RCC 7860 (cell line): ENCODE measurements around the gene HRH2.
"Not testable (repeated sequence)": the region's sequence is repeated elsewhere in the genome, so short reads cannot be mapped to it uniquely, and the experiment has no call there.

ENCODE experiments used
- DNase-seq: peaks from one replicate; pipeline ENCODE4 v3.0.0-alpha.2; 2015; ENCODE audit warnings: low spot score
- FAIRE-seq: peaks from 2 replicates; lab custom pipeline; 2012; peaks lifted over from hg19 to GRCh38; lab: Jason Lieb, UNC

The HRH2 gene

DNA sequence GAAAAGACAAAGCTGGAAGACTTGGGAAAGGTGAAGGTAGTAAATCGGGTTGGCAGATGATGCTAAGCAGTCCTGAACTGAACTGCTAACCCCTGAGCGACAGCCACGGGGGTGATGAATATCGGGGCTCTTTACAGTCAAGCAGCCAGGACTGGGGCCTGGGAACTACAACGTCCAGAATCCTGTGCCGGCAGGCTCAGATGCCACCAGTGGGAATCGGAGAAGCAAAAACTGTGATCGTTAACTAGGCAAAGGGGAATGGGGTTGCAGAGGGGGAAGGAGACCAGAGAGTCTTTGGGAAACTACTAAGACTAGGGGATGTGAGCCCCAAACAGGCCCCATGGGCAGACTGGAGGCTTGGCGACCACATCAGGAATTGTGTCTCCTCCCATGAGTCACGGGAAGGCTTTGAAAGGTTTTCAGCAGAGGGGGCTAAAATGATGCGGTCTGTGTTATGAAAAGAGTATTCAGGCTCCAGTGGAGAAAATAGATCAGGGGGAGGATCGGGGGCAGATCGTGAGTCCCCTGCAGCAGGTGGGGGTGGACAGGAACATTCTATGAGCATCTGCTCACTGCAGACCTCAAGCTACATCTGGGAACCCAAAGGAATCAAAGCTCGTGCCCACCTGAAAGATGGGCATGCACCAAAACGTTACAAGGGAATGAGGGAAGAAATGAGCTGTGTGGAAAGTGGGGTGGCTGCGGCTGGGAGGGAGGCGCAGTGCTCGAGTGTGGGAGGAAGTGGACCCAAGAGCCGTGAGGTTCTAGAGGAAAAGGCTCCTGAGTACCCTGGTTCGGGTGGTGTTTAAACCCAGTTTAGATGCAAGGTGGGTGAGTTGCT is 53.8 kb downstream of the HRH2 start:
- DNase-seq (no peak), FAIRE-seq (no peak)

DNA sequence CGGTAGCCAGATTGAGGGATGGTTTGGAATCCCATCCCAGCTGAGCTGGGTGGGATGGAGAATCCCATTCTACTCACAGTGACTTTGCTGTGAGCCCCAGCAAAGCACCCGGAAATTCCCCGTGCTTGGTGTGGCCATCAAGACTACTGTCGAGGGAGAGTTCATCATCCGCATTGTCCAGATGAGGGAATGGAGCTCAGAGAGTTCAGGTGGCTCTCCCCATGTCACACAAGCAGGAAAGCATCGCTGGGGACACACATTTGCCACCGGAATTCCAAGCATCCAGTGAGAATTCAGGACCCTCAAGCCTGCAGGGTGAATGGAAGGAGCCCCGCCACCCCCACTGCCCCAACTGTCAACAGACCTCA is 54.4 kb downstream of the HRH2 start:
- no peak for FAIRE-seq
- DNase-seq, result no peak

DNA sequence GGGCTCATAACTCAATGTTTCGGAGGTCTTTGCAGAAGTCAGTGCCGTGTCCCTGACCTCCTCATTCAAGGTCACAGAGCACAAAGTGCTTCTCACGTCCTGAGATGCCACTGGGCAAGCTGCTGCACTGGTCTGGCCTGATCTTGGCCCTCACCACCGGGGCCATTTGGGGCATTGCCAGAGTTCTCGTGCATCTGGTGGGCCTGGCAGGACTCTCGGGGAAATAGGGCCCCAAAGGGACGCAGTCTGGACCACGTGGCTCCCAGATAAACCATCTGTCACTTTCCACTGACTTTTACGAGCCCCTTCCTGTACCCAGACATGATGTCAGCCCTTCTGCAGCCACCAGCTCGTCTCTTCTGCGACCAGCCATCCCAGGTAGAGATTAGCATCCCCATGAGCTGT is 54.8 kb downstream of the HRH2 start:
- no peak for DNase-seq

DNA sequence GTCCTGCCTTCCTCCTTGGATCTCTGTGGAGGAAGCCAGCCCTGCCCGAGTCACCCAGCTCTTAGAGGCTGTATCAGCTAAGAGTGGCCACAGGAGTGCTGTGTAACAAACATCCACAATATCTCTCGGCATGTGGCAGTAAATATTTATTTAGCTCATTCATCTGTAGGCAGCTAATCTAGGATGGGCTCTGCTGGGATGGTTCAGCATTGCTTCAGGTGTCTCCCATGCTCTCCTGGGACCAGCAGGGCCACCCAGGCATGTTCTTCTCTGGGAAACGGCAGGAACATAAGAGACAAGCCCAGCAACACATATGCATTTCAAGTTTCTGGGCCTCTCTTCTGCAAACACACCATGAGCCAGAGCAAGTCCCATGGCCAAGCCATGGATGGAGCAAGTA is 56.1 kb downstream of the HRH2 start:
- FAIRE-seq, result no peak

More for the DNA sequence above, 54.8 kb downstream of the HRH2 start:
- no peak for FAIRE-seq

DNA sequence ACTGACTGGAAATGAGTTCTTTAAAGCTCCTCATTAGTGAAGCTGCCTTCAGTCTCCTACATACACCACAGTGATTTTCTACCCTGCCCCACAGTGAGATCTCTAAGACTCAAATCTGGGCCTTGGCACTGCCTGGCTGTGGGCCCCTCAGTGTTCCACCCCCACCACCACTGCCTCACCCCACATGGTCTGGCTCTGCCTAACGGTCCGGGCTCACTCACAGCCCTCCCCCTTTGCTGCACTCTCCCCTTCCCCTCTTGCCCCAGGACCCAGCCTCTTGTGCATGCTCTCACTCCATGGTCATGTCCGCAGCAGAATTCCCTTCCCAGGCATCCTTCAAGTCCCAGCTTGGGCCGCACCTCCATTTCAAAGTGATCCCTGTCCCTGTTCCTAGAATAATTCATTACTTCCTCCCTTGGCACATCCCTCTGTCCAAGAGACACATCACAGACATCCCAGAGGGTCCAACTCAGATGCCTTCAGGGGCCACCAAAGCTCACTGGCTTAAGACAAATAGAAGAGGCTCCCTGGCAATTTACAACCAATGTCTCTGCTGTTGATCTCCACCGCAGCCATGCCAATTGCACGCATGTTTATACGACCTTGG is 56.7 kb downstream of the HRH2 start:
- DNase-seq, result no peak
- no peak for FAIRE-seq

More for the DNA sequence above, 56.1 kb downstream of the HRH2 start:
- DNase-seq, result no peak

DNA sequence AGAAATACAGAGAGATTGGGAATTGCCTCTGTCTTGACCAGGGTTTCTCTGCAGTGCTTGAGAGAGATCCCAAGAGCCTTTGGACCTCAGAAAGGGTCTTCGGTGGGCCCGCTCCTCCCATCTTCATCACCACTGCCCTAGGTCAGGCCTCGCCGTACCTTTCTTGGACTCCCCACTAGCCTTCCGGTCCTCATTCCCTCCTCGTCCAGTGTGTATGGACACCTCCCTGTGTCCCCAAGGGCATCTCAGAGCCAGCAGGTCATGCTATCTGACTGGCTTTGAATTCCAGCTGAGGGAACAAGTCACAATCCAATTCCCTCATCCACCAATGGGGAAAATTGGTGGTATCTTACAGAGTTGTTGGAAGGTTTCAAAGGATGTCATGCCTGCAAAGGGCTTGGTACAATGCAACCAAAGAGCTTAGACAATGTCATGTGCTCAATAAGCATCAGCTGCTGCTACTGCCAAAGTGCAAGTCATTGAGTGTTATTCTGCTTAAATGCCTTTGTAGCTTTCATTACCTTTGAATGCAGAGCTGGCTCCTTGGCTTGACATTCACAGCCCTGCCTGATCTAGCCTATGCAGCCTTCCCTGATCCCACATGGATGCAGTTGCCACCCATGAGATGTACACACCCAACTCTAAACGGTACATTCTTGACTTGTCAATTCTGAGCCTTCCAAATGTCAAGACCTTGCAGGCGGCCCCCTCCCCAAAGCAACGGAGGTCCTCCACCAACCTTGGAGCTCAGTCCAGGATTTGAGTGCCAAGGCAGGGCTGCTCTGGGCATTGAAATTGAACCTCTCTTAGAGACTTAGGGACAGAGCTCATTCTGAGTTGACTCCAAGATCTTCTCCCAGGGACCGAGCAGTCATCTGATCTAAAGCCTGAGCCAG is 58.0 kb downstream of the HRH2 start:
- no peak for DNase-seq
- no peak for FAIRE-seq

DNA sequence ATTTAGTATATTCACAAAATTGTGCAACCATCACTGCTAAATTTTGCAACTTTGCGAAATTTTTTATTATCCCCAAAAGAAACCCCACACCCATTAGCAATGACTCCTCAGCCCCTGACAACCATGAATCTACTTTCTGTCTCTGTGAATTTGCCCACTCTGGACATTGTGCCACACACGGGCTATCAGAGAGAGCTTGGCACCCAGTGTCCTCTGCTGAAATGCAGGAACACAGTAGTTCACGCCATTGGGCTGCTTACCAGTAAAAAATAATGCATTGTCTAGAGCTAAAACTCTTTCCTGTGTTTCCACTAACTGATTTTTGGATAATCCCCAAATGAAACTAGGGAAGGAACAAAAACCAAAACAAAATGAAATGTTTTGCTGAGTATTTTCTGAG is 60.0 kb downstream of the HRH2 start:
- DNase-seq, result no peak
- no peak for FAIRE-seq

DNA sequence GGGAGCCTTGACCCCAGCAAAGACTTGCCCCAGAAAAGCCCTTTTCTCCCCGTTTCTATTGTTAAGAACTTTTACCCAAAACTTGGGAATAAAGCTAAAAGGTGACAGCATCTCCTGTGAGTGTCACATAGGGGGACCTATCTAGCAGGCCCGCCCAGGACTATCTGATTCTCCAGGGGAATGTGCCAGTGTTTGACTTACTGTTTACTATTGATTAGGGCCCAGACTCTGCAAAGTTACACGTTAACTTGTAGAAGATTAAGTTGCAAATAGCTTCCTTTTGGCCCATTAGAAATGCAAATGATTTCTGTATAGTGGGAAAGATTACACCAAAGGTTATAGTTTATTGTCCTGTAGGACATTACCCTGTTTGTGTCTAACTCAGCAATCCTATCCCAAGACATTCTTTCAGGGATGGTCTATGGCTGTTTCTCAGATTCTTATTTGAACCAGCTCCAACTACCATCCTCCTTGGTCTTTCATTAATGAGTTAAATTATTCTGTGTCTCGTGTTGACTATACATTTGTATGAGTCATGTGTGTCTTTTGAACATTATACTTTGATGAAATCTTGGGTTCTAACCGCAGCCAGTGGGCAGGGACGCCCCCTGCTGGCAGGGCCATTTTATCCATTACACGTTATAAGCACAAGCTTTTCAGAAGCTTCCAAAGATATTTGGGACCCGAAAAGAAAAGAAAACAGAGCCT is 60.7 kb downstream of the HRH2 start:
- DNase-seq (no peak), FAIRE-seq (no peak)

DNA sequence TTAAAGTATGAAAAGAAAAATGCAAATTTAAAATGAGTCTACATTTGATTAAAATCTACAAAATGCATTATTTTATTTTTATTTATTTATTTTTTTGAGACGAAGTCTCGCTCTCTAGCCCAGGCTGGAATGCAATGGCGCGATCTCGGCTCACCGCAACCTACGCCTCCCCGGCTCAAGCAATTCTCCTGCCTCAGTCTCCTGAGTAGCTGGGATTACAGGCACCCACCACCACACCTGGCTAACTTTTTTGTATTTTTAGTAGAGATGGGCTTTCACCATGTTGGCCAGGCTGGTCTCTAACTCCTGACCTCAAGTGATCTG is 61.2 kb downstream of the HRH2 start:
- not testable (repeated sequence) for FAIRE-seq, DNase-seq

DNA sequence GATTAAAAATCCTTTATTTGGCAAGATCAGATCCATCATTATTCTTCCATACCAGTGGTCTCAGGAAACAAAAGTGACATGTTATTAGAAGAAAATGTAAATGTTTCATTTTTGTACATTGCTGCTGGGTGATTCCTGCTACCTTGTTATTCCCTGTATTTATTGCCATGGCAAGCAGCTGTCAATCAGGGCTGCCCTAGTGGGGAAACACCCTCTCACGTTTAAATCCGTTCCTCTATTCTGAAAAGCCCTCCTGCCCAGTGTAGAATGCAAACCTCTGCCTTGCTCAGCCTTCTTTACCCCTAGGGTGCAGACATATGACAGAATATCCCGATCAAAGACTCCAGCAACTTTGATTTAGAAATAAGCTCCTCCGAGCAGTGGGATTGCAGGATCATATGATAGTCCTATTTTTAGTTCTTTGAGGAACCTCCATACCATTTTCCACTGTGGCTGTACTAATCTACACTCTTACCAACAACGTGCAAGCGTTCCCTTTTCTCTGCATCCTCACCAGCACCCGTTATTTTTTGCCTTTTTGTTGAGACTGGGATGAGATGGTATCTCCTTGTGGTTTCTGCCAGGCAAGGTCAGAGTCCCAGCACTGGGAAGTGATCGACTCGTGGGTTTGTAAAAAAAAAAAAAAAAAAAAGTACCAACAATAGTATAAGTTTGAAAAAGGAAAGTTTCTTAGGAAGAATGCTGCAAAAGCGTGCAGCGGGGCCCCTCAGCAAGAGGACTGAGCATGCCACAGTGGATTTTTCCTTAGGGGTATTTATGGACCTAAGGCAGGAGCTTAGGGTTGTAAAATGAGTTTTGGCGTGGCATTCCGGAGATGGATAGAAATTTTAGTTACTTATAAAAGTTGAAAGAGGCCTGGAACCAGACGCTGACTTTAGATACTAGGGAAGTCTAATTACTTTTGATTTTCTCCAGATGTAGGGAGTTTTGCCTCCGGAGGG is 66.7 kb downstream of the HRH2 start:
- FAIRE-seq (no peak), DNase-seq (no peak)

DNA sequence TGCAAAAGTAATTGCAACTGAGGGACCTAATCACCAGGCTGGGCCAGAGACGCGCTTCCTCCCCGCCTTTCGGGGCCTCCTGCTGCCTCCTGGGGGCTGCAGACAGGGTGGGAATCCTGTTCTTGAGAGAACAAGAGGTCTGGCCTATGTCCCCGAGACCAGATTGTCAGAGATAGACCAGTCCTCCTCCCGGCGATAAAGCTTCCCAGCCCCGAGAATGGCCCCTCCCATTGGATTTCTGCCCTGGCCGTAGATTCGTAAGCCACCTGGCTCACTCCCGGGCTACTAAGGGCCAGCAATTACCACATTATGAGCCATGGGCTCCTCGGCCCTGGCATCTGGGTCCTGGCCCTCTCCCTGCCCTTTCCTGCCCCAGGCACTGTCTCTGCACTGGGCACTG is 70.4 kb downstream of the HRH2 start:
- DNase-seq, result no peak
- FAIRE-seq, result no peak

DNA sequence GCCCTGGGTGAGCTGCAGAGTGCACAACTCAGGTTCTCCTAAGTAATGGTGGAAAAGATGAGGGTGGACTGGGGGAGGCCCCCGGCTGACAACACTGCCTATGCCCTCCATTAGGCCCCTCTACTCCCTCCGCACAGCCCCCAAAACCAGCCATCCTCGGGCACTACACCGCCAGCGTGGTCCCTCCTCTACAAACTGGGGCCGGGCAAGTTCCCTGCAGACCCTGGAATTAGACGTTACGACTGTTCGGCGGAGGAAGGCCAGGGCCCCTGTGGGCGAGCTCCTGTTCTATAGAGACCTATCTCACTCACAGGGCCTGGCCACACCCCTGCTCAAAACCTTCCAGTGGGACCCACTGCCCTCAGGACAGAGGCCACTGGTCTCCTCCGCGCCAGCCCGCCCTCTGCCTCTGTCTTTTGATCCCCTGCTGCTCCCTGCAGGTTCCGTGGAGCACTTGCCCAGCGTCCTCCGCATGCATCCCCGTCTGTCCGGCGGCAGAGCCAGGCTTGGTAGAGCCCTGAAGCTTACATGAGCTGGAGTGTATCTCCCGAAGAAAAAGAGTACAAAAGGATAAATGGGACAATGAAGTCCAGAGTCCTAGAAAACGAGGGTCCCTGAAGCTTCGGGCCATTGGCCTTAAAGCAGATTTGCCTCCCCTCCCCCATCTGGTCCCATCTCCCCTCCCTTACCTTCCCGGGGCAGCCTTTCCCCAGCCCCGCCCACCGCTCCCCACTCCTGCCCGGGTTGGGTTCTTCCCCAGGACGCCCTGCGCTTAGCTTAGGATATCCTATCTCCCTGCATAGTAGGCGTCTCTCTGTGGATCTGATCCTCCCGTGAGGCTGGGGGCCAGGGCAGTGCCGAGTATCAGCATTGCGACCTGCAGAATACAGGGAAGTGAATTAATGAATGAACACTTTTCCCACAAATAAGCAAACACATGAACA is 71.3 kb downstream of the HRH2 start:
- no peak for FAIRE-seq

DNA sequence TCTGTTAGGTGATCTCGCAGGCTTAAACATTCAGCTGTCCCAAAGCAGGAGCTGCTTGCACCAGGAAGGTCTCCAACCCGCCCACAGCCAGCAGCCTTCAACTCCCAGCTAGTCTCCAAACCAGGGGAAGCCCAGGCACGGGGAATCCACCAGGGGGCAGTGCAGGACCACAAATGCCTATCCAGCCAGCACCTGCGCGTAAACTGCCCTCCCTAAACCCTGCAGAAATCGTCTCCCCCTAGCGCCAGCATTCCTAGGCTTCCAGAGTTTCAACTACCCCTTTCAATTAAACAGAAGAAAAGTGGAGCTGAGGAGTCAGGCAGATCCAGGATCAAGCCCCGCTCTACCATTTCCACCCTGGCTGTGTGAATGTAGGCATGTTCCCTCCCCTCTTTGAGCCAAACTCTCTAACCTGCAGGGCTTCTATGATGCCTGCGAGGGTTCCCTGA is 72.0 kb downstream of the HRH2 start:
- peak; percentile 72 for DNase-seq
- no peak for FAIRE-seq

More for the DNA sequence above, 71.3 kb downstream of the HRH2 start:
- DNase-seq, result no peak

DNA sequence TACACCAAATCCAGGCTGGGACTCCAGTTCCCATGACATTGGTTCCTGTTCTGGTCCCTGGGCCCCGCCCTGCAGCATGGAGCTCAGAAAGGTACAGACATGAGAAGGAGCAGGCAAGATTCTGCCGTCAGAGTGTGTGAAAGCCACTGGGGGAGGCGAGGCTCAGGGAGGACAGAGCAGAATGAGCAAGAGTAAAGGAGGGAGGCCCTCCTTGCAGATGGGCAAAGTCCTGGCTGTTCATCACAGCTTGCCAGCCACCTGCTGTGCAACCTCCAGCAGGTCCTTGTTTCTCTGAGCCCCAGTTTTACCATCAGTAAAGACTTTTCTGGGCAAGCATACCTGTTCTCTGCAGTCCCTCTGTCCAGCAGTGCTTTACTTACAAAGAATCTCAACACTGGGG is 73.3 kb downstream of the HRH2 start:
- DNase-seq (no peak), FAIRE-seq (no peak)

DNA sequence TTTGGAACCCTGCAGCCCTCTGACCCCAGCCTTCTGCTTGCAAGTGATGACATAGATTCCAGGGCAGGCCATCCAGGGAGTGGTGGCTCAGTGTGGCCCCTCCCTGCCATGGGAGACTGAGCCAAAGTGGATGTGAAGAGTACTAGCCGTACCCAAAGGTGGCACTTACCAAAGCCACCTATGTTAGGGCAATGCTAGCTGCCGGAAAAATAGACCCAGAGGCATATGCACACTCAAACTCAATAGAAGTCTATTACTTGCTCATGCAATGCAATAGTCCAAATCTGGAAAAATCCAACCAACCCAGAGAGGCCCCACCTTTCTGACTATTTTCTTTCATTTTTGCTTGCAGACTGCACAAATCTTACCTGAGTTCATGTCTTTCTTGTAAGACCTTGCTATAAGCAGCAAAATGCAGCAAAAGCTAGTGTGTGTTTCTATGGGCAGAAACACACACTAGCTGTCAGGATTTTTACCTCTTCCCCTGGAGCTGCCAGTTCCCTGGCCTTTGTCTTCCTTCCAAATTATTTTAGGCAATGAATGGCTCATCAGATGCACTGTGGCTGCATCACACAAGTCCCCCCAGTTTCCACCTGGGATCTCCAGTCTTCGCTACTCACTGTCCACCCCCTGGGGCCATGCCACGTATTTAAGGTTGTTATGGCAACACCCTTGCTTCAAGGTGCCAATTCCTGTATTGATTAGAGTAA is 74.0 kb downstream of the HRH2 start:
- no peak for DNase-seq
- FAIRE-seq, result no peak

DNA sequence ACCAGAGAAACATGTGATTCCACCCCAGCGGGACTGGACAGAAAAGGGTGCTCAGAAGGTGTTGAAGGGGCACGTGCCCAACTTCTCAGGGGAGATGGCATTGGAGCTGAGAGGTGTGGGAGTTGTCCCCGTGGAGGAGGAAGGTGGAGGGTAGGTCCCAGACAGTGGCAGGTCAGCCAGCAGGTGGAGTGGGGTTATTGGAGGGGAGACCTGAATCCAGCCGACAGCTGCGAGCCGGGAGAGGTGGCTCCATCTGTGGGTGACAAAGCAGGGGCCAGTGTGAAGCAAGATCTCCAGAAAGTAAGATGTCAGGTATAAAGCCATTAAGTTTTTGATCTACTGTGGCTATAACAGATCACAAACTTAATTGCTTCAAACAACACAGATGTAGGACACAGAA is 75.1 kb downstream of the HRH2 start:
- DNase-seq, result no peak
- no peak for FAIRE-seq

DNA sequence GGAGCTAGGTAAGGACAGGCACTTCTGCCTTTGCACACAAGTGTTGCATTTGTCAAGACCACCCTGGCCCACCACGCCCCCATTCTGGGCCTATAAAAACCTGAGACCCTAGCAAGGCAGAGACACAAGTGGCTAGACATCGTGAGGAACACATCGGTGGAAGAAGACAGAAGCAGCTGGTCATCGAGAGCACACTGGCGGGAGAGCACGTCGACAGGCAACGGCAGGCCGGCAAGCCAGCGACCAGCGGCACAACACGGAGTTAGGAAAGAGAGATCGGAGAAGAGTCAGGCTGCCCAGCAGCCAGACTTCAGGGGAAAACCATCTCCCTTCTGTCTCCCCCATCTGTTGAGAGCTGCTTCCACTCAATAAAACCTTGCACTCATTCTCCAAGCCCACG is 76.1 kb downstream of the HRH2 start:
- DNase-seq (no peak), FAIRE-seq (no peak)

DNA sequence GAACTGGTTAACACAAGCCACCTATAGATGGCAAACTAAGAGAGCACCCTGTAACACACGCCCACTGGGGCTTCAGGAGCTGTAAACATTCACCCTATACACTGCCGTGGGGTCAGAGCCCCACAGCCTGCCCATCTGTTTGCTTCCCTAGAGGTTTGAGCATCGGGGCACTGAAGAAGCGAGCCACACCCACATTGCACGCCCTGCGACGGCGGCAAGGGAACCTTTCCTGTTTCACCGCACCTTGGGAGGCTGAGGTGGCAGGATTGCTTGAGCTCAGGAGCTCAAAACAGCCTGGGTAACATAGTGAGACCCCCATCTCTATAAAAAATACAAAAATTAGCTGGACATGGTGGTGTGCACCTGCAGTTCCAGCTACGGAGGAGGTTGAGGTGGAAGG is 76.6 kb downstream of the HRH2 start:
- FAIRE-seq (no peak), DNase-seq (no peak)
